ENCODE results near the gene TMC7.

The TMC7 gene

GRCh38 chr16:19092653-19093410, 109.1 kb downstream of the TMC7 start:
- H3F3A ChIP-seq (ENCODE audit: insufficient read depth): no peaks in the 10 kb centered on the region
- no peaks in the 10 kb centered on the region for H4K20me1 ChIP-seq (ENCODE audit: low read depth, low read length)
- H3K9ac ChIP-seq (ENCODE audit: low read length): no peak overlapping the region
- H3K36me3 ChIP-seq (ENCODE audit: low read length): no peaks in the 10 kb centered on the region
- no peaks in the 10 kb centered on the region for H3K9me3 ChIP-seq (ENCODE audit: insufficient read depth, low read length)
- no peak overlapping the region for H3K4me3 ChIP-seq (ENCODE audit: insufficient read depth, low read length, poor library complexity, severe bottlenecking)
- H2AFZ ChIP-seq (ENCODE audit: low read depth, low read length, severe bottlenecking): no peak overlapping the region
- H3K27me3 ChIP-seq (ENCODE audit: low read length): no peaks in the 10 kb centered on the region
- H3K27ac ChIP-seq (ENCODE audit: low read depth, low read length): no peak overlapping the region
- H3K79me2 ChIP-seq (ENCODE audit: insufficient read depth, low read length): no peaks in the 10 kb centered on the region
- TF ChIP-seq EZH2phosphoT487 (conservative IDR thresholded peaks at IDR 0.05; ENCODE audit: low read length): no peak
- no peak for TF ChIP-seq CTCF (IDR thresholded peaks at IDR 0.05; ENCODE audit: insufficient read depth, low read length, poor library complexity, severe bottlenecking)
- H3K9me2 ChIP-seq (replicated peaks; ENCODE audit: insufficient read depth, low read length): no peaks in the 10 kb centered on the region
- no peak overlapping the region for H3K4me2 ChIP-seq (ENCODE audit: low read depth, low read length, poor library complexity, severe bottlenecking)

- no peak overlapping the region for H3K9ac ChIP-seq (ENCODE audit: low read length)
- no peaks in the 10 kb centered on the region for H3K9me3 ChIP-seq (ENCODE audit: insufficient read depth, low read length)
- TF ChIP-seq EZH2phosphoT487 (conservative IDR thresholded peaks at IDR 0.05; ENCODE audit: low read length): no peak
- no peak for TF ChIP-seq CTCF (IDR thresholded peaks at IDR 0.05; ENCODE audit: insufficient read depth, low read length, poor library complexity, severe bottlenecking)
- no peaks in the 10 kb centered on the region for H4K20me1 ChIP-seq (ENCODE audit: low read depth, low read length)
- no peak overlapping the region for H3K4me3 ChIP-seq (ENCODE audit: insufficient read depth, low read length, poor library complexity, severe bottlenecking)
- no peaks in the 10 kb centered on the region for H3K27me3 ChIP-seq (ENCODE audit: low read length)
- H3K4me2 ChIP-seq (ENCODE audit: low read depth, low read length, poor library complexity, severe bottlenecking): no peak overlapping the region
- no peaks in the 10 kb centered on the region for H3K9me2 ChIP-seq (replicated peaks; ENCODE audit: insufficient read depth, low read length)
- H3K79me2 ChIP-seq (ENCODE audit: insufficient read depth, low read length): no peaks in the 10 kb centered on the region
- no peak overlapping the region for H3K27ac ChIP-seq (ENCODE audit: low read depth, low read length)
- no peak overlapping the region for H2AFZ ChIP-seq (ENCODE audit: low read depth, low read length, severe bottlenecking)
- H3K36me3 ChIP-seq (ENCODE audit: low read length): no peaks in the 10 kb centered on the region
- no peaks in the 10 kb centered on the region for H3F3A ChIP-seq (ENCODE audit: insufficient read depth)
Measured at GRCh38 chr16:19093631-19094541, 110.2 kb downstream of the TMC7 start.

- H3F3A ChIP-seq (ENCODE audit: insufficient read depth): no peaks in the 10 kb centered on the region
- no peaks in the 10 kb centered on the region for H3K36me3 ChIP-seq (ENCODE audit: low read length)
- no peaks in the 10 kb centered on the region for H3K9me3 ChIP-seq (ENCODE audit: insufficient read depth, low read length)
- no peak overlapping the region for H3K4me3 ChIP-seq (ENCODE audit: insufficient read depth, low read length, poor library complexity, severe bottlenecking)
- H3K27me3 ChIP-seq (ENCODE audit: low read length): no peaks in the 10 kb centered on the region
- H4K20me1 ChIP-seq (ENCODE audit: low read depth, low read length): no peaks in the 10 kb centered on the region
- no peak overlapping the region for H3K4me2 ChIP-seq (ENCODE audit: low read depth, low read length, poor library complexity, severe bottlenecking)
- H3K9ac ChIP-seq (ENCODE audit: low read length): no peak overlapping the region
- no peaks in the 10 kb centered on the region for H3K79me2 ChIP-seq (ENCODE audit: insufficient read depth, low read length)
- H3K9me2 ChIP-seq (replicated peaks; ENCODE audit: insufficient read depth, low read length): no peaks in the 10 kb centered on the region
- H3K27ac ChIP-seq (ENCODE audit: low read depth, low read length): no peak overlapping the region
- no peak for TF ChIP-seq CTCF (IDR thresholded peaks at IDR 0.05; ENCODE audit: insufficient read depth, low read length, poor library complexity, severe bottlenecking)
- no peak for TF ChIP-seq EZH2phosphoT487 (conservative IDR thresholded peaks at IDR 0.05; ENCODE audit: low read length)
- no peak overlapping the region for H2AFZ ChIP-seq (ENCODE audit: low read depth, low read length, severe bottlenecking)
Measured at GRCh38 chr16:19094542-19095365, 111.0 kb downstream of the TMC7 start.

Data from SU-DHL-6 (cell line).